OCI-LY7 (cell line): ENCODE measurements around the gene MYLK4.

Source experiments
- EZH2phosphoT487 ChIP-seq: fragments of 200-600 bp; sonication (generic); IDR thresholded peaks from 2 replicates; pipeline ENCODE4 v1.6.1; 2018; ENCODE audit warnings: low read depth, borderline replicate concordance, mild to moderate bottlenecking, mixed run types, antibody characterized with exemption, low read length, moderate library complexity, mixed read lengths
- TF ChIP-seq, protein P1 (sequence below): fragments of 200-600 bp; sonication (generic); conservative IDR thresholded peaks from 2 replicates; pipeline ENCODE4 v1.5.1; 2014; ENCODE audit warnings: mild to moderate bottlenecking, antibody characterized with exemption, low read length, moderate library complexity, mixed read lengths

GRCh38 chr6:2652611-2653010 lies 98.1 kb downstream of the MYLK4 start:
- TF ChIP-seq, protein P1, sequence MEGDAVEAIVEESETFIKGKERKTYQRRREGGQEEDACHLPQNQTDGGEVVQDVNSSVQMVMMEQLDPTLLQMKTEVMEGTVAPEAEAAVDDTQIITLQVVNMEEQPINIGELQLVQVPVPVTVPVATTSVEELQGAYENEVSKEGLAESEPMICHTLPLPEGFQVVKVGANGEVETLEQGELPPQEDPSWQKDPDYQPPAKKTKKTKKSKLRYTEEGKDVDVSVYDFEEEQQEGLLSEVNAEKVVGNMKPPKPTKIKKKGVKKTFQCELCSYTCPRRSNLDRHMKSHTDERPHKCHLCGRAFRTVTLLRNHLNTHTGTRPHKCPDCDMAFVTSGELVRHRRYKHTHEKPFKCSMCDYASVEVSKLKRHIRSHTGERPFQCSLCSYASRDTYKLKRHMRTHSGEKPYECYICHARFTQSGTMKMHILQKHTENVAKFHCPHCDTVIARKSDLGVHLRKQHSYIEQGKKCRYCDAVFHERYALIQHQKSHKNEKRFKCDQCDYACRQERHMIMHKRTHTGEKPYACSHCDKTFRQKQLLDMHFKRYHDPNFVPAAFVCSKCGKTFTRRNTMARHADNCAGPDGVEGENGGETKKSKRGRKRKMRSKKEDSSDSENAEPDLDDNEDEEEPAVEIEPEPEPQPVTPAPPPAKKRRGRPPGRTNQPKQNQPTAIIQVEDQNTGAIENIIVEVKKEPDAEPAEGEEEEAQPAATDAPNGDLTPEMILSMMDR: no peak
- no peak for TF ChIP-seq EZH2phosphoT487
